Neural cell (in vitro differentiated cells): ENCODE results near the gene GASK1B. TPM values are rescaled to one million over a fixed set of nuclear protein-coding genes. Genes with fewer than 3 reads are reported as not detected.

Source experiments
- H2AFZ ChIP-seq: fragments of 200-600, 300-800 bp; sonication (generic), shearing (Covaris generic); 2 replicates; pipeline ENCODE4 v1.6.0; 2014; ENCODE audit warnings: low read depth, mild to moderate bottlenecking, antibody characterized with exemption, low read length, moderate library complexity
- H3F3A ChIP-seq: fragments of 200-600 bp; shearing (Covaris generic); 2 replicates; pipeline ENCODE4 v1.6.1; 2016; ENCODE audit warnings: mild to moderate bottlenecking, moderate library complexity, mixed read lengths, antibody characterized with exemption, low read length; ENCODE audit not compliant: insufficient read depth, poor library complexity, severe bottlenecking
- H3K27ac ChIP-seq: fragments of 200-600, 300-800 bp; sonication (generic), shearing (Covaris generic); 2 replicates; pipeline ENCODE4 v1.5.1; 2014; ENCODE audit warnings: mild to moderate bottlenecking, low read length, moderate library complexity
- H3K27me3 ChIP-seq: fragments of 300-800, 200-600 bp; sonication (generic), shearing (Covaris generic); 2 replicates; pipeline ENCODE4 v1.6.0; 2014; ENCODE audit warnings: mild to moderate bottlenecking, low read depth, low read length, moderate library complexity; ENCODE audit not compliant: insufficient read depth
- H3K36me3 ChIP-seq: fragments of 300-800, 200-600 bp; sonication (generic), shearing (Covaris generic); 2 replicates; pipeline ENCODE4 v1.5.1; 2014; ENCODE audit warnings: mild to moderate bottlenecking, antibody characterized with exemption, low read length, moderate library complexity; ENCODE audit not compliant: insufficient read depth
- H3K4me2 ChIP-seq: fragments of 300-800, 200-600 bp; sonication (generic), shearing (Covaris generic); 2 replicates; pipeline ENCODE4 v1.6.0; 2014; ENCODE audit warnings: mild to moderate bottlenecking, low read length
- H3K4me3 ChIP-seq: fragments of 300-800, 200-600 bp; sonication (generic), shearing (Covaris generic); 2 replicates; pipeline ENCODE4 v1.5.1; 2014; ENCODE audit warnings: mild to moderate bottlenecking, low read length, moderate library complexity
- H3K79me2 ChIP-seq: fragments of 200-600 bp; shearing (Covaris generic); replicated peaks from 2 replicates; pipeline ENCODE4 v1.6.0; 2014; ENCODE audit warnings: mild to moderate bottlenecking, low read length, moderate library complexity; ENCODE audit not compliant: insufficient read depth
- H3K9ac ChIP-seq: fragments of 300-800, 200-600 bp; sonication (generic), shearing (Covaris generic); 2 replicates; pipeline ENCODE4 v1.6.1; 2016; ENCODE audit warnings: mild to moderate bottlenecking, low read length, mixed read lengths
- H3K9me2 ChIP-seq: fragments of 200-600 bp; shearing (Covaris generic); 2 replicates; pipeline ENCODE4 v1.6.1; 2016; ENCODE audit warnings: mild to moderate bottlenecking, low read length, mixed read lengths; ENCODE audit not compliant: insufficient read depth
- H3K9me3 ChIP-seq: fragments of 200-600, 300-800 bp; sonication (generic), shearing (Covaris generic); 2 replicates; pipeline ENCODE4 v1.6.1; 2016; ENCODE audit warnings: mild to moderate bottlenecking, mixed run types, low read length, moderate library complexity, mixed read lengths
- H4K20me1 ChIP-seq: fragments of 200-600 bp; shearing (Covaris generic); 2 replicates; pipeline ENCODE4 v1.6.1; 2016; ENCODE audit warnings: mild to moderate bottlenecking, mixed run types; ENCODE audit not compliant: insufficient read depth
- CTCF ChIP-seq: fragments of 450-650 bp; IDR thresholded peaks from 2 replicates; pipeline ENCODE4 v1.5.1; 2014; ENCODE audit warnings: antibody characterized with exemption, mild to moderate bottlenecking, moderate library complexity; ENCODE audit not compliant: poor library complexity, severe bottlenecking
- EP300 ChIP-seq: fragments of 450-650 bp; conservative IDR thresholded peaks from 2 replicates; pipeline ENCODE4 v1.6.1; 2014; ENCODE audit warnings: antibody characterized with exemption, mild to moderate bottlenecking, moderate library complexity; ENCODE audit not compliant: poor library complexity, severe bottlenecking
- EZH2 ChIP-seq: fragments of 200-600, 300-800 bp; shearing (Covaris generic), sonication (generic); IDR thresholded peaks from 2 replicates; pipeline ENCODE4 v1.6.1; 2014; ENCODE audit warnings: antibody characterized with exemption, low read length, borderline replicate concordance, mild to moderate bottlenecking; ENCODE audit not compliant: insufficient read depth, poor library complexity, severe bottlenecking
- MXI1 ChIP-seq: fragments of 450-650 bp; conservative IDR thresholded peaks from 2 replicates; pipeline ENCODE4 v1.6.1; 2014; ENCODE audit warnings: antibody characterized with exemption, mild to moderate bottlenecking; ENCODE audit not compliant: poor library complexity, severe bottlenecking
- POLR2AphosphoS5 ChIP-seq: IDR thresholded peaks from 2 replicates; pipeline ENCODE4 v1.6.1; 2012
- RAD21 ChIP-seq: fragments of 450-650 bp; conservative IDR thresholded peaks from 2 replicates; pipeline ENCODE4 v1.6.1; 2014; ENCODE audit warnings: antibody characterized with exemption, mild to moderate bottlenecking, moderate library complexity
- REST ChIP-seq: IDR thresholded peaks from 2 replicates; pipeline ENCODE4 v1.6.1; 2012; ENCODE audit warnings: borderline replicate concordance
- SMC3 ChIP-seq: fragments of 450-650 bp; conservative IDR thresholded peaks from 2 replicates; pipeline ENCODE4 v1.6.1; 2014; ENCODE audit warnings: antibody characterized with exemption, mild to moderate bottlenecking, moderate library complexity; ENCODE audit not compliant: poor library complexity
- TAF1 ChIP-seq: IDR thresholded peaks from 2 replicates; pipeline ENCODE4 v1.6.1; 2012; ENCODE audit warnings: low read depth
- polyA plus RNA-seq: library from polyadenylated mRNA; depleted of rRNA; stranded (reverse); fragments of >200 nt; gene quantifications from 2 replicates; pipeline ENCODE4 v1.2.3, GENCODE V29; 2014

The GASK1B gene
- polyA plus RNA-seq, 1 donor from 2014 or later, result 0.40 TPM

GRCh38 chr4:158195297-158195696 lies 22.5 kb upstream of the GASK1B start:
- no peaks in the 10 kb centered on the region for H3K79me2 ChIP-seq
- no peak overlapping the region for H3K27ac ChIP-seq
- H2AFZ ChIP-seq, result no peak overlapping the region
- H3K36me3 ChIP-seq, result no peaks in the 10 kb centered on the region
- peaks cover 13% of the 10 kb centered on the region for H3F3A ChIP-seq
- no peaks in the 10 kb centered on the region for H3K9me2 ChIP-seq
- no peak overlapping the region for H3K9ac ChIP-seq
- TF ChIP-seq SMC3, result no peak
- no peak for TF ChIP-seq RAD21
- TF ChIP-seq REST, result no peak
- no peak for TF ChIP-seq EP300
- no peak for TF ChIP-seq EZH2
- TF ChIP-seq CTCF, result no peak
- TF ChIP-seq POLR2AphosphoS5, result no peak
- TF ChIP-seq TAF1, result no peak
- no peak for TF ChIP-seq MXI1
- no peak overlapping the region for H3K4me3 ChIP-seq
- H4K20me1 ChIP-seq, result no peaks in the 10 kb centered on the region
- no peaks in the 10 kb centered on the region for H3K27me3 ChIP-seq
- H3K4me2 ChIP-seq, result no peak overlapping the region
- H3K9me3 ChIP-seq, result no peaks in the 10 kb centered on the region

DNA sequence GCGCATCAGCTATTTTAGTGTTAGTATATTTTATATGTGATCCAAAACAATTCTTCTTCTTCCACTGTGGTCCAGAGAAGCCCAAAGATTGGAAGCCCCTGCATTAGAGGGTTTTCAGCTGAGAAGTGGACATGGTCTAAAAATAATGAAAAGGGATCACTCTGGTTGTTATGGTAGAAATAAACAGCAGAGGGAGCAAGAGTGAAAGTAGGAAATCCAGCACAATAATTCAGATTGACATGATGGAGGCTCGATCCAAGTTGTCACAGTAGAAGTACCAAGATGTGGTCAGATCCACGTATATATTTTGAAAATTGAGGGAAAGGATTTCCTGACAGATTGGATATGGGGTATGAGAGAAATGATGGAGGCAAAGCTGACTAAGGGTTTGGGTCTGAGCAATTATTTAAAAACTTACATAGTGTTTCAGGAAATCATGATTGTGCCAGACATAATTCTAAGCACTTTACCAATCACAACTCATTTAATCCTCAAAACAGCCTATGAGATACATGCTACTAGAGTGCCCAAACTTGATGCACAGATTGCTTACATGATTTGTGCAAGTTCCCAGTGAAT lies 20.4 kb upstream of the GASK1B start:
- Histone ChIP-seq H3K4me3 (no peak overlapping the region), H3K9me3 (no peaks in the 10 kb centered on the region), H3K36me3 (no peaks in the 10 kb centered on the region), H3K4me2 (no peak overlapping the region), H3K9me2 (no peaks in the 10 kb centered on the region), H2AFZ (no peak overlapping the region), H3K27me3 (no peaks in the 10 kb centered on the region), H4K20me1 (no peaks in the 10 kb centered on the region), H3K9ac (peak overlapping the region; percentile 55), H3K27ac (peak overlapping the region; percentile 96), H3F3A (peaks cover 21% of the 10 kb centered on the region), H3K79me2 (no peaks in the 10 kb centered on the region)
- peak; percentile 70 for TF ChIP-seq CTCF
- TF ChIP-seq SMC3, result peak; percentile 67
- peak; percentile 63 for TF ChIP-seq RAD21
- no peak for TF ChIP-seq EZH2
